ENCODE measurements around the gene RGS3.
"Not testable (repeated sequence)": the region's sequence is repeated elsewhere in the genome, so short reads cannot be mapped to it uniquely, and the experiment has no call there.

Gene RGS3

GRCh38 chr9:113543982-113544303 lies 80.4 kb downstream of the RGS3 start:
- H3K4me3 ChIP-seq (ENCODE audit: low read length): no peak overlapping the region
- no peak for TF ChIP-seq CTCF (conservative IDR thresholded peaks at IDR 0.05; ENCODE audit: low read length)
- DNase-seq (ENCODE audit: low read depth): no peak

GRCh38 chr9:113545068-113545467 lies 81.5 kb downstream of the RGS3 start:
- no peak for TF ChIP-seq CTCF (conservative IDR thresholded peaks at IDR 0.05; ENCODE audit: low read length)
- H3K4me3 ChIP-seq (ENCODE audit: low read length): no peak overlapping the region
- no peak for DNase-seq (ENCODE audit: low read depth)

- no peak overlapping the region for H3K4me3 ChIP-seq (ENCODE audit: low read length)
- DNase-seq (ENCODE audit: low read depth): no peak
- TF ChIP-seq CTCF (conservative IDR thresholded peaks at IDR 0.05; ENCODE audit: low read length): no peak
Observed at GRCh38 chr9:113546566-113546965, 83.0 kb downstream of the RGS3 start.

GRCh38 chr9:113547501-113547900 lies 84.0 kb downstream of the RGS3 start:
- DNase-seq (ENCODE audit: low read depth): no peak
- no peak overlapping the region for H3K4me3 ChIP-seq (ENCODE audit: low read length)
- no peak for TF ChIP-seq CTCF (conservative IDR thresholded peaks at IDR 0.05; ENCODE audit: low read length)

GRCh38 chr9:113548221-113549041 lies 84.9 kb downstream of the RGS3 start:
- TF ChIP-seq CTCF (conservative IDR thresholded peaks at IDR 0.05; ENCODE audit: low read length): no peak
- no peak overlapping the region for H3K4me3 ChIP-seq (ENCODE audit: low read length)
- DNase-seq (ENCODE audit: low read depth): peak; percentile 59

- not testable (repeated sequence) for H3K4me3 ChIP-seq (ENCODE audit: low read length); DNase-seq (ENCODE audit: low read depth)
Observed at GRCh38 chr9:113549892-113550291, 86.4 kb downstream of the RGS3 start.

- H3K4me3 ChIP-seq (ENCODE audit: low read length): no peak overlapping the region
- peak; percentile 26 for DNase-seq (ENCODE audit: low read depth)
- no peak for TF ChIP-seq CTCF (conservative IDR thresholded peaks at IDR 0.05; ENCODE audit: low read length)
Observed at GRCh38 chr9:113556877-113557593, 93.5 kb downstream of the RGS3 start.
